HCT116 (cell line): ENCODE results near the gene PRSS36. TPM values are rescaled to one million over a fixed set of nuclear protein-coding genes. Genes with fewer than 3 reads are reported as not detected.

ENCODE experiments used
- ATAC-seq: fragments of 200-7000 bp; cut with Tn5 transposase; 2 replicates; pipeline ENCODE4 v1.9.1; 2020; ENCODE audit warnings: mild to moderate bottlenecking, moderate library complexity
- BruUV-seq: library from RNA; stranded (reverse); fragments of 400-500 nt; replicated peaks from 2 replicates; lab custom pipeline; 2021; lab: Mats Ljungman, UMichigan
- CTCF ChIA-PET: fragments of 300-600 bp; sonication (Branson Sonifier 250); formaldehyde crosslinking; loops from one replicate; lab custom pipeline; 2021; ENCODE audit warnings: antibody characterized with exemption; lab: Charles Lee
- POLR2A ChIA-PET: fragments of 300-600, 350-600 bp; sonication (Branson Sonifier 250); formaldehyde crosslinking; loops from one replicate; lab custom pipeline; 2021; ENCODE audit warnings: antibody characterized with exemption; lab: Charles Lee
- RAD21 ChIA-PET, 2 experiments: fragments of 300-600 bp; sonication (Branson Sonifier 250); formaldehyde crosslinking; loops; one replicate each; lab custom pipeline; 2023; ENCODE audit warnings: low total read pairs in 2 of 2; ENCODE audit not compliant: uncharacterized antibody in 2 of 2, unreplicated experiment in 2 of 2, low non-redundant PET in 1 of 2; lab: Charles Lee
- DNase-seq: peaks from one replicate; pipeline ENCODE4 v3.0.0-alpha.2; 2010; ENCODE audit warnings: low read depth, low spot score
- H2AFZ ChIP-seq: fragments of 200-600 bp; shearing (Covaris generic), sonication (generic); 2 replicates; pipeline ENCODE4 v1.6.1; 2017; ENCODE audit warnings: low read depth, mixed run types, mixed read lengths, antibody characterized with exemption, low read length; ENCODE audit not compliant: poor library complexity, severe bottlenecking
- H3K27ac ChIP-seq: 2 replicates; pipeline ENCODE4 v1.5.1; 2012; ENCODE audit warnings: low read depth, low read length
- H3K27me3 ChIP-seq: fragments of 200-600 bp; sonication (generic); 2 replicates; pipeline ENCODE4 v1.6.1; 2016; ENCODE audit warnings: mixed run types, low read length, mixed read lengths; ENCODE audit not compliant: insufficient read depth
- H3K36me3 ChIP-seq, 2 experiments: fragments of 200-500 bp in 1 of 2; fragments of 200-600 bp in 1 of 2; sonication (Bioruptor generic) in 1 of 2; sonication (generic) in 1 of 2; 2 replicates each; pipeline versions ENCODE4 v1.5.1 to v1.6.1; 2014 to 2016; ENCODE audit warnings: low read length in 2 of 2, inconsistent platforms in 1 of 2, mixed read lengths in 1 of 2, mixed run types in 1 of 2; ENCODE audit not compliant: insufficient read depth in 2 of 2, control insufficient read depth in 1 of 2
- H3K4me1 ChIP-seq, 2 experiments: fragments of 200-600 bp in 1 of 2; sonication (generic) in 1 of 2; 2 replicates each; pipeline versions ENCODE4 v1.5.1 to v1.6.1; 2012 to 2017; ENCODE audit warnings: low read length in 2 of 2, inconsistent platforms in 1 of 2, mild to moderate bottlenecking in 1 of 2, mixed read lengths in 1 of 2, mixed run types in 1 of 2, moderate library complexity in 1 of 2; ENCODE audit not compliant: insufficient read depth in 2 of 2, control insufficient read depth in 1 of 2
- H3K4me2 ChIP-seq: fragments of 200-600 bp; sonication (generic); 2 replicates; pipeline ENCODE4 v1.6.1; 2017; ENCODE audit warnings: mixed run types, low read length, mixed read lengths
- H3K4me3 ChIP-seq, 2 experiments: fragments of 200-600 bp in 1 of 2; sonication (generic) in 1 of 2; replicated peaks in 1 of 2; 2 replicates each; pipeline ENCODE4 v1.5.1; 2011 to 2016; ENCODE audit warnings: low read length in 2 of 2, control low read depth in 1 of 2, low read depth in 1 of 2, mild to moderate bottlenecking in 1 of 2, mixed read lengths in 1 of 2, mixed run types in 1 of 2
- H3K79me2 ChIP-seq: fragments of 200-600 bp; sonication (generic); 2 replicates; pipeline ENCODE4 v1.6.1; 2017; ENCODE audit warnings: mild to moderate bottlenecking, mixed run types, low read length, moderate library complexity, mixed read lengths; ENCODE audit not compliant: insufficient read depth
- H3K9ac ChIP-seq: fragments of 200-600 bp; sonication (generic); 2 replicates; pipeline ENCODE4 v1.6.1; 2016; ENCODE audit warnings: low read length, mixed read lengths
- H3K9me2 ChIP-seq: fragments of 200-600 bp; sonication (generic), shearing (Covaris generic); 2 replicates; pipeline ENCODE4 v1.6.1; 2017; ENCODE audit warnings: mixed run types, mild to moderate bottlenecking, moderate library complexity; ENCODE audit not compliant: insufficient read depth
- H3K9me3 ChIP-seq, 2 experiments: fragments of 200-500 bp in 1 of 2; fragments of 200-600 bp in 1 of 2; sonication (Bioruptor generic) in 1 of 2; sonication (generic) in 1 of 2; 2 replicates each; pipeline ENCODE4 v1.6.1; 2014 to 2017; ENCODE audit warnings: low read length in 2 of 2, mixed read lengths in 2 of 2, inconsistent platforms in 1 of 2, low read depth in 1 of 2, mild to moderate bottlenecking in 1 of 2, mixed run types in 1 of 2, moderate library complexity in 1 of 2; ENCODE audit not compliant: control insufficient read depth in 1 of 2, insufficient read depth in 1 of 2
- H4K20me1 ChIP-seq: fragments of 200-600 bp; sonication (generic), shearing (Covaris generic); 2 replicates; pipeline ENCODE4 v1.6.1; 2017; ENCODE audit warnings: mixed run types, mild to moderate bottlenecking, moderate library complexity; ENCODE audit not compliant: insufficient read depth
- CBX3 ChIP-seq: IDR thresholded peaks from 2 replicates; pipeline ENCODE4 v1.6.1; 2012; ENCODE audit warnings: low read depth
- CEBPB ChIP-seq: IDR thresholded peaks from 2 replicates; pipeline ENCODE4 v1.6.1; 2012; ENCODE audit warnings: low read depth
- ELF1 ChIP-seq: IDR thresholded peaks from 2 replicates; pipeline ENCODE4 v1.6.1; 2012; ENCODE audit warnings: low read depth, borderline replicate concordance
- EZH2 ChIP-seq: fragments of 200-600 bp; sonication (generic); IDR thresholded peaks from 2 replicates; pipeline ENCODE4 v1.6.1; 2017; ENCODE audit warnings: antibody characterized with exemption, mixed run types
- EZH2phosphoT487 ChIP-seq: fragments of 200-600 bp; IDR thresholded peaks from 2 replicates; pipeline ENCODE4 v1.6.1; 2018; ENCODE audit warnings: antibody characterized with exemption, borderline replicate concordance
- FOSL1 ChIP-seq: IDR thresholded peaks from 2 replicates; pipeline ENCODE4 v1.6.1; 2012; ENCODE audit warnings: low read depth
- JUND ChIP-seq: IDR thresholded peaks from 2 replicates; pipeline ENCODE4 v1.6.1; 2012
- POLR2A ChIP-seq: IDR thresholded peaks from 2 replicates; pipeline ENCODE4 v1.7.0; 2011; ENCODE audit warnings: borderline replicate concordance; ENCODE audit not compliant: insufficient read depth, insufficient read length; ENCODE audit errors: extremely low read depth
- RAD21 ChIP-seq: IDR thresholded peaks from 2 replicates; pipeline ENCODE4 v1.6.1; 2012; ENCODE audit warnings: low read depth, mild to moderate bottlenecking
- SIN3A ChIP-seq: IDR thresholded peaks from 2 replicates; pipeline ENCODE4 v1.6.1; 2012; ENCODE audit warnings: low read depth
- SRF ChIP-seq: IDR thresholded peaks from 2 replicates; pipeline ENCODE4 v1.6.1; 2012; ENCODE audit warnings: low read depth
- TCF7L2 ChIP-seq: IDR thresholded peaks from 2 replicates; pipeline ENCODE4 v1.7.0; 2011; ENCODE audit warnings: borderline replicate concordance, inconsistent platforms; ENCODE audit not compliant: insufficient read depth, insufficient read length; ENCODE audit errors: extremely low read depth
- ZFX ChIP-seq: fragments of 450-650 bp; IDR thresholded peaks from 2 replicates; pipeline ENCODE4 v1.6.1; 2017
- ZNF274 ChIP-seq: fragments of 200-500 bp; sonication (Bioruptor generic); IDR thresholded peaks from 2 replicates; pipeline ENCODE4 v1.6.1; 2014; ENCODE audit warnings: mild to moderate bottlenecking, low read depth, low read length, inconsistent platforms
- intact Hi-C: fragments of 100-400 bp; cut with micrococcal nuclease; formaldehyde crosslinking; loops from 2 replicates; pipeline ENCODE4 v1.10.0; 2022
- total RNA-seq: library from RNA; stranded (reverse); gene quantifications from one replicate; pipeline ENCODE4 v1.2.1, GENCODE V29; 2021; ENCODE audit not compliant: unreplicated experiment
- TF ChIP-seq, protein P1 (sequence below): IDR thresholded peaks from 2 replicates; pipeline ENCODE4 v1.6.1; 2012
- TF ChIP-seq, protein P2 (sequence below): IDR thresholded peaks from 2 replicates; pipeline ENCODE4 v1.6.1; 2012

Gene PRSS36
- total RNA-seq, 1 experiment from 2014 or later, result not detected

DNA sequence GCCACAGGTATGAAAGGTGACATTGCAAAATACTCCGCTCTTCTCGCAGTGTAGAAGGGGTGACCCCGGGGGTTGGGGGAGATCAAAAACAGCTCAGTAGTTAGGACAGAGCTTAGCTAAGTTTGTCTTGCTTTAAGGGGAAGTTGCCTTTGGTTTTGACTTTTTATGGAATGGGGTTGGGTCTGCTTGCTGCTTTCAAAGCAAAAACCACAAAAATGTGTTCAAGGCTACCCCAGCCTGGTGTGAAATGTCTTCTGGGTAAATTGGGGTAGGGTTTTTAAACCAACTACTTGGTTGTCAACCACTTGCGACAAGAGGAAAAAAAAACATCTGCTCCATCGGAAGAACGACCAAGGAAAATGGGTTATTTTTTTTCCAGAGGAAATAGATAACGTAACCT is 36.3 kb upstream of the PRSS36 start:
- Histone ChIP-seq H3K4me2 (no peak overlapping the region), H3K27me3 (no peaks in the 10 kb centered on the region), H3K4me3 (no peak overlapping the region), H3K4me1 (peaks cover 4 to 15% of the 10 kb centered on the region in 2 experiments; a peak in 3 of 4 replicates), H3K9me3 (no peaks in the 10 kb centered on the region), H3K36me3 (peaks cover 82 to 99% of the 10 kb centered on the region in 2 experiments), H3K79me2 (peaks cover 100% of the 10 kb centered on the region), H2AFZ (no peak overlapping the region), H3K9ac (no peak overlapping the region), H3K9me2 (no peaks in the 10 kb centered on the region), H4K20me1 (peaks cover 90% of the 10 kb centered on the region), H3K27ac (no peak overlapping the region)
- no peak for DNase-seq
- no TSS peak for BruUV-seq
- ChIA-PET RAD21 (no interaction called here), CTCF (no interaction called here), POLR2A (no interaction called here)
- intact Hi-C loops, result no loop called here
- no peak for TF ChIP-seq ZNF274
- TF ChIP-seq RAD21, result no peak
- TF ChIP-seq ZFX, result no peak
- TF ChIP-seq TCF7L2, result no peak
- TF ChIP-seq SIN3A, result no peak
- no peak for TF ChIP-seq CEBPB
- TF ChIP-seq EZH2, result no peak
- TF ChIP-seq, protein P1, sequence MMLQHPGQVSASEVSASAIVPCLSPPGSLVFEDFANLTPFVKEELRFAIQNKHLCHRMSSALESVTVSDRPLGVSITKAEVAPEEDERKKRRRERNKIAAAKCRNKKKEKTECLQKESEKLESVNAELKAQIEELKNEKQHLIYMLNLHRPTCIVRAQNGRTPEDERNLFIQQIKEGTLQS, result no peak
- no peak for TF ChIP-seq SRF
- no peak for TF ChIP-seq EZH2phosphoT487
- TF ChIP-seq JUND, result no peak
- TF ChIP-seq ELF1, result no peak
- TF ChIP-seq POLR2A, result no peak
- ATAC-seq, result no peak

DNA sequence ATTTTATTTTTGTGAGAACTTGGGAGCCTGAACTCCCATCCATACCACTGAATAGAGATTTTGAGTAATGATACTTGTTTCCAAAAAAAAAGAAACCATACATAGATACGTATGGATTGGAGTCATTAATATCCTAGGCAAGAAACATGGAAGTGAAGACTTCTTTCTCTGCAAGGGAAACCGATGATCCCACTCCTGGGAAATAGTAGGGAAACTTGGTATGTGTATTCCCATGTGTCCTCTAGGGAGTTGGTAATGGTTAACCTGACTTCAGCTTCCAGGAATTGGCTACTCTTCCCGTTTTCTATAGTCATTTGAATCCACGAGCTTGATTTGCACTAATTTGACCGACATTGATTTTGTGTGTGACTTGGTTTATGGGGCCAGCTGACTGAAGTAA is 35.5 kb upstream of the PRSS36 start:
- DNase-seq, result no peak
- Histone ChIP-seq H3K4me2 (no peak overlapping the region), H3K79me2 (peaks cover 100% of the 10 kb centered on the region), H3K9me2 (no peaks in the 10 kb centered on the region), H4K20me1 (peaks cover 88% of the 10 kb centered on the region), H3K4me3 (no peak overlapping the region)
- ChIA-PET RAD21 (no interaction called here), CTCF (no interaction called here)
- no peak for ATAC-seq
- no TSS peak for BruUV-seq
- TF ChIP-seq, protein P1, result no peak
- TF ChIP-seq SIN3A (no peak), CBX3 (no peak), EZH2 (no peak), FOSL1 (no peak), ZNF274 (no peak), ELF1 (no peak), RAD21 (no peak)
- TF ChIP-seq, protein P2, sequence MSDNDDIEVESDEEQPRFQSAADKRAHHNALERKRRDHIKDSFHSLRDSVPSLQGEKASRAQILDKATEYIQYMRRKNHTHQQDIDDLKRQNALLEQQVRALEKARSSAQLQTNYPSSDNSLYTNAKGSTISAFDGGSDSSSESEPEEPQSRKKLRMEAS, result no peak
- TF ChIP-seq, all 23 proteins: peak for 0
- H3K9me3 ChIP-seq, result no peaks in the 10 kb centered on the region
- H3K27ac ChIP-seq, result no peak overlapping the region
- no peak overlapping the region for H2AFZ ChIP-seq
- no peak overlapping the region for H3K9ac ChIP-seq
- peaks cover 4 to 15% of the 10 kb centered on the region in 2 experiments; a peak in 3 of 4 replicates for H3K4me1 ChIP-seq
- peaks cover 73 to 91% of the 10 kb centered on the region in 2 experiments for H3K36me3 ChIP-seq
- POLR2A ChIA-PET, result no interaction called here
- no peaks in the 10 kb centered on the region for H3K27me3 ChIP-seq
- intact Hi-C loops, result no loop called here
